Myocyte (in vitro differentiated cells): ENCODE measurements around the gene MAP7D2. TPM values are rescaled to one million over a fixed set of nuclear protein-coding genes. Genes with fewer than 3 reads are reported as not detected.

ENCODE experiments used
- DNase-seq: peaks from one replicate; pipeline ENCODE4 v3.0.0-alpha.2; 2012; ENCODE audit warnings: low read depth
- total RNA-seq: library from RNA; depleted of rRNA; stranded (reverse); fragments of >200 nt; gene quantifications from 2 replicates; pipeline ENCODE4 v1.2.3, GENCODE V29; 2014

The MAP7D2 gene
- total RNA-seq, 1 donor from 2014 or later, result 0.05 TPM

DNA sequence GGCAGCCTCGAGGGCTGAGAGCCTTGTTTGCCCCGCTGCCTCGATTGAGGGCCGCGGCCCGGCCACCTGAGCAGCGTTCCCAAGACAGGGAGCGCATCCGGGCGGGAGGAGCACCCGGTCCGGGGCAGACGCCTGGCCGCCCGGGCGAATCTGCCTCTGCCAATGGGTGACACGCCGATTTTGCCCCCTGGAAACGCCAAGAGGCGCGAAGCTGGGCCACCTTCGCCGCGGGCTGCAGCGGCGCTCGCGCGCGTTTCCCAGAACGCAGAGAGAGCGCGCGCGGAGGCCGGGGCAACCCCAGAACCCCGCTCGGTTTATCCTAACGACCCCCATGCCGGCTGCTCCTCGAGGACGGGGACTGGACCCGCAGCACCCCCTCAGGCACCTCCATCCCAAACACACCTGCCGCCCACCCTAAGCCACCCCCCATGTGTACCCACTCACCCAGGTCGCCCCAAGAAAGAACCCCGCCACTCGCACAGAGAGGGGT is 575 bp downstream of the MAP7D2 start:
- DNase-seq, result no peak

- no peak for DNase-seq
Measured at GRCh38 chrX:20112022-20112774, 4.5 kb downstream of the MAP7D2 start.

DNA sequence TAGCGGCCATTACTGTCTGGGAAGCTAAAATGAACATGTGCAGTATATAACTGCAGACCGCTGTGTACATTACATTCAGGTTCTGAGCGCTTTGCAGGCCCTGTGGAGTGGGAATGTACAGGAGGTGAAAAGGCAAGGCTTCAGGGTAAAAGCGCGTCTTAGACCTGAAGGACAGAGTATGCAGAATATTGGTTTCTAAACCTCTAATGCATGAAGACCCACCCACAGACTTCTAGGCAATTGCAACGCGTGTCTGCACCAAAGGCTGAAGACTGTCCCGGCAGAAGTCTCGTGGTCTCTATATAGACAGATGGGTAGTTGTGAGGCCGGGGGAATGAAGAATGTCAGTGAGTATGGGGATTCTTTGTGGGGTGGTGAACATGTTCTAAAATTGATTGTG is 5.4 kb downstream of the MAP7D2 start:
- no peak for DNase-seq

- DNase-seq, result no peak
Measured at GRCh38 chrX:20101934-20102581, 14.6 kb downstream of the MAP7D2 start.

GRCh38 chrX:20091499-20091898 is 25.2 kb downstream of the MAP7D2 start:
- DNase-seq, result no peak

DNA sequence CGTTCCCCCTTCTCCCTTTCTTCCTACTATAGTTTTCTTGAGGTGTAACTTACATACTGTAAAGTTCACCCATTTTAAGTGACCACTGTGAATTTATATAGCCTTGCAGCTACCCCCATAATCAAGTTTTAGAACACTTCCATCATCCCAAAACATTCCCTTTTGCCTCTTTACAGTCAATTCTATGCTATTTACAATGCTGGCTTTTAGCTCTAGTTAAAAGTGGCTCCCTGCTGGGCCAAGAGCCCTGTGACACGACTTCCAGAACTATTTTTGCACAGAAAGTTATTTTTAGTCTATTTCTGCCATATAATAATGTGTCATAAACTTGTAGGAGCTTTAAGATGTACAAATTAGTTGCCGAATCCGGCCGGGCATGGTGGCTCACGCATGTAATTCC is 26.9 kb downstream of the MAP7D2 start:
- no peak for DNase-seq

- no peak for DNase-seq
Measured at GRCh38 chrX:20080277-20080676, 36.4 kb downstream of the MAP7D2 start.

- no peak for DNase-seq
Measured at GRCh38 chrX:20071511-20072079, 45.1 kb downstream of the MAP7D2 start.

- DNase-seq, result peak; percentile 49
Measured at GRCh38 chrX:20067709-20068561, 48.8 kb downstream of the MAP7D2 start.

- peak; percentile 23 for DNase-seq
Measured at GRCh38 chrX:20066968-20067708, 49.6 kb downstream of the MAP7D2 start.

- no peak for DNase-seq
Measured at GRCh38 chrX:20063716-20064351, 52.9 kb downstream of the MAP7D2 start.

DNA sequence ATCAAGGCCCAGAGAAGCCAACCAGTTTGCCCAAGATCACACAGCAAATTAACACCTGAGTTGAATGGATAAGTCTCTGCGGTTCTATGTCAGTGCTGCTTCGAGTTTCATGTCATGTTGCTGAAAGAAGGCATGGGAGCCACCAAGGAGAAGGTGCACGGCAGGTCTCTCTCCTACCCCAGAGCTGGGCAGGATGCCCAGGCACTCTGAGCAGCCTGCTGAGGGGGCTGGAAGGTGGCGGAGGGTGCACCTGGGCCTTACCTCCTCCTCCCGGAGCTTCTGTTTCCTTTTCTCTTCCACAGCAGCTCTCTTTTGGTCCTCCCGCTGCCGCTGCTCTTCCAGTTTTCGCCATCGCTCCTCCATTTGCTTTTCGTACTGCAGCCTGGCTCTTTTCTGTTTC is 53.6 kb downstream of the MAP7D2 start:
- no peak for DNase-seq

- peak; percentile 4 for DNase-seq
Measured at GRCh38 chrX:20061855-20062254, 54.9 kb downstream of the MAP7D2 start.

- peak; percentile 37 for DNase-seq
Measured at GRCh38 chrX:20060961-20061748, 55.6 kb downstream of the MAP7D2 start.

- no peak for DNase-seq
Measured at GRCh38 chrX:20059467-20060128, 57.1 kb downstream of the MAP7D2 start.

- no peak for DNase-seq
Measured at GRCh38 chrX:20057479-20057878, 59.2 kb downstream of the MAP7D2 start.

- no peak for DNase-seq
Measured at GRCh38 chrX:20056704-20057103, 60.0 kb downstream of the MAP7D2 start.

- no peak for DNase-seq
Measured at GRCh38 chrX:20053537-20053936, 63.2 kb downstream of the MAP7D2 start.

GRCh38 chrX:20046864-20047263 is 69.8 kb downstream of the MAP7D2 start:
- no peak for DNase-seq
